GM19193 (cell line): ENCODE results near the gene ERP29.

Experiments
- POLR2A ChIP-seq: IDR thresholded peaks from 4 replicates; pipeline ENCODE4 v1.6.1; 2011; ENCODE audit not compliant: insufficient read depth, insufficient read length; ENCODE audit errors: extremely low read depth

Gene ERP29

DNA sequence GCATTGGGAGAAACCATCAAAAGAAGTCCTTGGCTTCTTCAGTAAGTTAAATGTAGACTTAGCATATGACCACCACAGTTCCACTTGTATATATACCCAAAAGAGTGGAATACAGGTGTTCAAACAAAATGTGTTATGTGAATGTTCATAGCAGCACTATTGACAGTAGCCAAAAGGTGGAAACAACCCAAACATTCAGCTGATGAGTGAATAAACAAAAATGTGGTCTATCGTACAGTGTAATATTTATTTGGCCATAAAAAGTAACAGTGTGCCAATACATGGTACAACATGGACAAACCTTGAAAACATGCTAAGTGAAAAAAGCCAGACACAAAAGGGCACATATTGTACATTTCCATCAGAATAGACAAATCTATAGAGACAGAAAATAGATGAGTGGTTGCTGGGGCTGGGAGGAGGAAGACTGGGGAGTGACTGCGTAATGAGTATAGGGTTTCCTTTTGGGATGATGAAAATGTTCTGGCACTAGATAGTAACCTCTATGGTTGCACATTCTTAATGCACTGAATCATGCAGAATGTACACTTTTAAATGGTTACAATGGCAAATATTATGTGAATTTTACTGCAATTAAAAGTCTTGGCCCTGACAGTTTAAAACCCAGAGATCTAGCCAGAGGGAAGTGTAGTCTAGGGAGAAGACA, 5.5 kb downstream of the ERP29 start:
- TF ChIP-seq POLR2A: no peak

DNA sequence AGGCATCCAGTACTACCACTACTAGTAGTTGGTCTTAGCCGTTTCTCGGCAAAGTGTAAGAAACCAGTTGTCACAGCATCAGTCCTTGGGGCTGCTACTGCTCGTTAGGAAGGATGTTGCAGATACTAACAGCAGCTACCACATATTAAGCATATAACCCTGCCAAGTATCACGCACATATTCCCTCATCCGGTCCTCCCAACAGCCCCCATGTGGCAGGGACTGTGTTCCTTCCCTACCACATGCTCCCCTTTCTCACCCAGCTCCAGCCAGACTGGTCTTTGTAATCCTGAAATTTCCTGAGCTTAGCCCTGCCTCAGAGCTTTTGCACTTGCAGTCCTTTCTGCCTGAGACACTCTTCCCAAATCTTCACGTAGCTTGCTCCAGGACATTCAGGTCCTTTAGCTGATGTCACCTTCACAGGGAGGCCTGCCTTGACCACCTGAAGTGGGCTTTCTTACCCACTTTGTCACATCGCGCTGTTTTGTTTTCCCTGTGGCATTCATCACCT, 7.8 kb downstream of the ERP29 start:
- TF ChIP-seq POLR2A: no peak

DNA sequence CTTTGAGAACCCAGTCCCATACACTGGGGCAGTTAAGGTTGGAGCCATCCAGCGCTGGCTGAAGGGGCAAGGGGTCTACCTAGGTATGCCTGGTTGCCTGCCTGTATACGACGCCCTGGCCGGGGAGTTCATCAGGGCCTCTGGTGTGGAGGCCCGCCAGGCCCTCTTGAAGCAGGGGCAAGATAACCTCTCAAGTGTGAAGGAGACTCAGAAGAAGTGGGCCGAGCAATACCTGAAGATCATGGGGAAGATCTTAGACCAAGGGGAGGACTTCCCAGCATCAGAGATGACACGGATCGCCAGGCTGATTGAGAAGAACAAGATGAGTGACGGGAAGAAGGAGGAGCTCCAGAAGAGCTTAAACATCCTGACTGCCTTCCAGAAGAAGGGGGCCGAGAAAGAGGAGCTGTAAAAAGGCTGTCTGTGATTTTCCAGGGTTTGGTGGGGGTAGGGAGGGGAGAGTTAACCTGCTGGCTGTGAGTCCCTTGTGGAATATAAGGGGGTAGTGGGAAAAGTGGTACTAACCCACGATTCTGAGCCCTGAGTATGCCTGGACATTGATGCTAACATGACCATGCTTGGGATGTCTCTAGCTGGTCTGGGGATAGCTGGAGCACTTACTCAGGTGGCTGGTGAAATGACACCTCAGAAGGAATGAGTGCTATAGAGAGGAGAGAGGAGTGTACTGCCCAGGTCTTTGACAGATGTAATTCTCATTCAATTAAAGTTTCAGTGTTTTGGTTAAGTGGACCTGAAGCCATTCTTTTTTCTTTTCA, 9.2 kb downstream of the ERP29 start:
- TF ChIP-seq POLR2A: no peak

DNA sequence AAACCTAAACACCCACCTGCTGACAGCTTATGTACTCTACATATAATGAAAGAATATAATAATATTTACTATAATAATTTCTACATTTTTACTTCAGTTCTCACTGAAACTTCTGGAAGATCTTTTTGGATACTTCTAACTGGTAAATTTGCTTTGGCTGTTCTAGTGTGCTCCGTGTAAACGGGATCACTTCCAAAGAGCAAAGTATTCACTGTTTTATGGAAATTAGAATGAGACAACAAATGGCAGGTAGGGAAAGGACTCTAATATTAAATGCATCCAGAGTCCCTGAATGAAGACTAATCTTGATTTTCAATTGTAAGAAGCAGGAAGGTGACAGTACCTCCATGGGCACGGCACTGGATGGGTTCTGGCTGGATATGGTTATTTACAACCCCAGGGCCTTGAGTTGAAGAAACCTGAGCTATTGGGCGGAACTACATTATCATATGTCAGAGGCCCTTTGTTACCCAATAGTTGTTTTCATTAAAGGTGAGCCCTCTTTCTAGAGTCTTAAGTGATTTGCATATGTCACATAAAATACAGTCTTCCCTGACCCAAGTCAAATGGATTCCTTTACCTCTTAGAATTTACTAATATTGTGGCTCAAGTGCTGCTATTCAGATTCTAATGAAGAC, 10.7 kb downstream of the ERP29 start:
- TF ChIP-seq POLR2A: no peak

DNA sequence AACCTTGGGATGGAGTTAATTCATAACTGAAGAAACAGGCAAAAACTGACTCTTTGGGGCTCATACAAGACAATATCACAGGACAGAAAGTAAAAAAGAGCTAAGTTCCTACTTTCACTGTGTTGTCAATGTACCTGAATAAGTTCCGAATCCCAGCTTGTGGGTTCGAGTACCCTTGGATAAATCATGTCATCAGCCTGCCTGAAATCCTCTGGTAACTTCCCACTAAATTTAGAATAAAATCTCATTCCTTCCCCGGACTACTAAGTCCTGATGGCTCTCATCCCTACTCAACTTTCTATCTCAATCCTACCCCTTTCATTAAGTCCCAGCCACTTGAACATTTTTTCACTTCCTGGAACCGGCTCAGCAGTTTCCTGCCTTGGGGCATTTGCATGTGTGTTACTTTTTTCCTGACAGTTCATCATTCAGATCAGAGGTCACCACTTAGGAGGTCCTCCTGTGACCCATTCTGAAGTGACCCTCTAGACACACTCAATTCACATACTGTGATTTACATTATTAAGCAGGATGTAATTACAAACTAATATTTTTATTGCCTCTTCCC, 12.7 kb downstream of the ERP29 start:
- TF ChIP-seq POLR2A: no peak

DNA sequence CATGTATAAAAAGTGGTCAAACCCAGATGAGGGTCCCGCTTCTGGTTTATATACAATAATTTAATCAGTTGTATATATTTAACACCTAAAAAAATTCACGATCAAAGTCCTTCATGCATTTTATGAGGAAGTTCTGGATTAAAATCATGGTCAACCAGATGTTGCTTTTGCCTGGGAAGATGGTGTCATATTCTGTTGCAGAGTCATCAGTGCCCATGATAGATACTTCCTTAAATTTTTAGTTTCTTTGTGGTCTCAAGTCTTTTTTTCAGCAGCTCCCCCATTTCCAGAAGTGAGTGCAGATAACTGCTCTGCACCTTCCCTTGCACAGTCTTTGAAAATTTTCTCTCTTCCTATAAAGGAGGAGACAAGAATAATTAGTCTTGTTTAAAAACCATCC, 16.1 kb downstream of the ERP29 start:
- TF ChIP-seq POLR2A: no peak

DNA sequence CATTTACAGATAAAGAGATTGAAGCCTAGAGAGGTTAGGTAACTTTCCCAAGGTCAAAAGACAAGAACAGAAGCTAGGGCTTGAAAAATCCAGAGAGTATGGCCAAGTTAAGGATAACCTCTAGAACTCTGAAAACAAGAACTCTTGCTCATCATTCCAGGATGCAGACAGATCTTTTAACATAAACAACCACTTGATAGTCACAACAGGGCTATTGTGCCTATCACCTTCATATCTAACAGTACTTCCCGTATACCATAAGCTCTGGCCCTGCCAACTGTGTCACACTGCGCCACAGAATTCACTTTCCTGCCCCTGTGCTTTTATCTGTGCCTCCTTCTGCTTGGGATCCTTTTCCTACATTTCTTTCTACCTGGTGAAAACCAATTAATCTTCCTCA, 18.2 kb downstream of the ERP29 start:
- no peak for TF ChIP-seq POLR2A

DNA sequence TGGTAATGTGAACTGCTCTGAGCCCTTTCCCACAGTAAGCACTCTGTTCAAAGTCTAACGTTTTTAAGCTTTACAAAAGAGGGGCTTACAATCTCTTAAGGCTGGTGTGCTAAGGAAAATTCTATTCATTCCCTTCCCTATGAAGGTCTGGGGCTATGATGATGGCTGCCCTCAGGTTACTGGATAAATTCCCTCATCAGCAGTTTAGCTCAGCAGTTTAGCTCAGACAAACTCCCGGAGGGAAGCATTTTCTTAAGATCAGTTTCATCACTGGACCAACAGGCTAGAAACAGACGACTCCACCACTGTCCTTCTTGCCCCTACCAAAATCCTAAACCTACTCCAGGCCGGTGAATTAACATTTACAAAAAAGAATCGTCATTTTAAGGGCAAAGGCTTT, 19.1 kb downstream of the ERP29 start:
- TF ChIP-seq POLR2A: no peak

DNA sequence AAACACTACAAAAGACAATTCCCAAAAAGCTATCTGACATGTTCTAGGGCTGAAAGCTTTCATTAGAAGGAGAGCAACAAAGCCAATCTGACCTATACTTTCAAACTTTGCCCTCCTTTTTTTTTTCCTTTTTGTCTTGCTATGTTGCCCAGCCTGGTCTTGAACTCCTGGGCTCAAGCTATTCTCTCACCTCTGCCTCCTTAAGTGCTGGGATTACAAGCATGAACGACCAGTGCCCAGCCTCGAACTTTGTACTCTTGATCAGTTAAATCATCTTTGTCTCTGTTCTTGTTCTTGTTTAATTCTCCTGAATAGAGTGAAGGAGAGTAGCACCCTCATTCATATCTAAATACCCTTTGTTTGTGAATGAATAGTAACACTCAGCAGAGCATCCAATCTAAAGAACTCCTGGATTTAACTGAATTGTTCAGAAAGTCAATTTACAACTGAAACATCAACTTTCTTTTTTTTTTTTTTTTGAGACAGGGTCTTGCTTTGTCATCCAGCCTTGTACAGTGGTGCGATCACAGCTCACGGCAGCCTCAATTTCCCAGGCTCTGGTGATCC, 22.1 kb downstream of the ERP29 start:
- no peak for TF ChIP-seq POLR2A

DNA sequence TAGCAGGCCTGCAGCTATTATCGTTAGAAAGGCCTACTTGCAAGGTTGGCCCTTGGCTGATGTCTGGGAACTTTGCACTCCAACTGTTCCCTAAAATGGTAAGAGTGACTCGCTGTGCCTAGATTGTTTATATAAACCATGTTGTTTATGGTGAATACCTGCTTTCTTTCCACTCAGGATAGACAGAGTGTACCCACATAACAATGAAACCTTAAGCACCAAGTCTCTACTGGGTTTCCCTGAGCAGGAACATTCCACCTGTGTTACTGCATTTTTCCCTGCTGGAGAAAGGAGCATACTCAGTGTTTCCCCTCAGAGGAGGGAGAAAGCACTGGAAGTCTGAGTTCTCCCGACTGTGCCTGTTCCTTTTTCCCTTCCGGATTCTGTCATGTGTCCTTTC, 32.8 kb downstream of the ERP29 start:
- TF ChIP-seq POLR2A: no peak

DNA sequence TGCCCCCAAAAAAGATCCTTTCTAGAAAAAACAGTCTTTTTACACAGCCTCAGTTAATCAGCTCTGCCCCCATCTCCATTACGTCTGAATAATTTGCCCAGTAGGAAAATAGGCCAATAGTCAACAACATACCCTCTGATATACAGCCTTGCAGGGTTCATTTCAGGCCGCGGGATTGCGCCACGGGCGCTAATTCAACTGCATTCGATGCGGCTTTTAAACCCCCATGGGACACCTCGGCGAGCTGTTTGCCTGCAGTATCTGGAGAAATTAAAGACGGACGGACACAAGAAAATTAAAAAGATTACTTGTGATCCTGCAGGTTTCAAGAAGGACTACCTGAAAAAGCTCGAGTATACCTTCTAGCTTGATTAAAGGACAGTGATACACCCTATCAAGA, 36.1 kb downstream of the ERP29 start:
- TF ChIP-seq POLR2A: no peak

DNA sequence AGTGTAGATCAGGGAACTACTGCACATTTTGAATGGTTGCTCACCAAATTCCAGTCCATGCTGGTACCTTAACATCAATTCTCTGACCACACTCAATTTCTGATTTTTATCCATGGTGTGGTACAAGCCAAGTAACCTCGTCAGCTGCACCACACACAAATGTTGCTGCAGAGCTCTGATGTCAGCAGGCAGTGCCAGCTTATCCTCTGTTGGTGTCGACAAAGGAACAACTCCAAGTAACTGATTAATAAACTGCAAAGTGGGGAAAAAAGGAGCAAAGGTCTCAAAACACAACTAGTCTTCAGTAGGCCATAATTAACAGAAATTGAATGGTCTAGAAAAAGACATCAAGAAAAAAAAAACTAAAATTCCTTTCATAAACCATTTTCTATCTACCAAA, 47.9 kb downstream of the ERP29 start:
- no peak for TF ChIP-seq POLR2A

DNA sequence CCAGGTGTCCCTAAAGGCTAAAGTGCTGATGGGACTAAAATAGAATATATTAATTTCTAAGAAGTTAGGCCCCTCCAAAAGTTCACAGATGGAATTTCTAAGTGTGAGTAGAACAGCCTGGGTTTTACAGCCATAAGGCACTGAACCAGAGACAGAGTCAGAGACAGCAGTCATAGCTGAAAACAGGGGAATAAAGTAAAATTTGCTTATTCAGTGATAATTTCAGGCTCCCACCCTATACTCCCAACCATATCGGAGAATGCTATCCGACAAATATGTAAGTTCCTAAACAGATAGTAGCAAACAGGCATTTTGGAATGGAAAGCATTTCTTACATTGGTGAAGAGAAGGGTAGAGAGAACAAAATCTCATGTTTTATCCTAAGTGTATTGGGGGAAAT, 50.0 kb downstream of the ERP29 start:
- TF ChIP-seq POLR2A: no peak

DNA sequence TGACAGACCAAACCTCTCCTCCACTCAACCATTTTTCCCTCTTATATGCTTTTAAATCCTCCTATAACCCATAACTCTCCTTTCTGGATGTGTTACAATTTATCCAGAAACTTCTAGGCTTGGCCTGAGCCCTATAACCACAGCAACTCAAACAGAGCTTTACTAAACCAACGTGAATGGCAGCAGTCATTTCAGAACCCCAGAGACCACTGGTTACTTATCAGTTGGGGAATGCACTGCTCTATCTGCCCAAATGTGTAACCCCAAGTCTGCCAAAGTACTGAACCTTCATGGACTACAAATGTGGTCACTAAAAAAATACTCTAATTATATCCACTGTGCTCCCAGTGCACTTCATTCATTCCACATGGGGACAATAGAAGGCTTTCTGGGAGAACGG, 53.3 kb downstream of the ERP29 start:
- no peak for TF ChIP-seq POLR2A
